Panc1 (cell line): ENCODE data around the gene SLIT1.

Experiments
- TF ChIP-seq, protein P1 (sequence below): fragments of 450-650 bp; IDR thresholded peaks from 2 replicates; pipeline ENCODE4 v1.5.1; 2017; ENCODE audit warnings: mild to moderate bottlenecking
- TF ChIP-seq, protein P2 (sequence below), 2 experiments: IDR thresholded peaks; 2 replicates each; pipeline ENCODE4 v1.6.1; 2011 to 2012; ENCODE audit warnings: low read depth in 2 of 2, control low read depth in 1 of 2, low read length in 1 of 2, mild to moderate bottlenecking in 1 of 2, moderate library complexity in 1 of 2; ENCODE audit not compliant: insufficient read depth in 1 of 2

GRCh38 chr10:97217299-97217698 lies 31.5 kb upstream of the SLIT1 start:
- TF ChIP-seq, protein P1, sequence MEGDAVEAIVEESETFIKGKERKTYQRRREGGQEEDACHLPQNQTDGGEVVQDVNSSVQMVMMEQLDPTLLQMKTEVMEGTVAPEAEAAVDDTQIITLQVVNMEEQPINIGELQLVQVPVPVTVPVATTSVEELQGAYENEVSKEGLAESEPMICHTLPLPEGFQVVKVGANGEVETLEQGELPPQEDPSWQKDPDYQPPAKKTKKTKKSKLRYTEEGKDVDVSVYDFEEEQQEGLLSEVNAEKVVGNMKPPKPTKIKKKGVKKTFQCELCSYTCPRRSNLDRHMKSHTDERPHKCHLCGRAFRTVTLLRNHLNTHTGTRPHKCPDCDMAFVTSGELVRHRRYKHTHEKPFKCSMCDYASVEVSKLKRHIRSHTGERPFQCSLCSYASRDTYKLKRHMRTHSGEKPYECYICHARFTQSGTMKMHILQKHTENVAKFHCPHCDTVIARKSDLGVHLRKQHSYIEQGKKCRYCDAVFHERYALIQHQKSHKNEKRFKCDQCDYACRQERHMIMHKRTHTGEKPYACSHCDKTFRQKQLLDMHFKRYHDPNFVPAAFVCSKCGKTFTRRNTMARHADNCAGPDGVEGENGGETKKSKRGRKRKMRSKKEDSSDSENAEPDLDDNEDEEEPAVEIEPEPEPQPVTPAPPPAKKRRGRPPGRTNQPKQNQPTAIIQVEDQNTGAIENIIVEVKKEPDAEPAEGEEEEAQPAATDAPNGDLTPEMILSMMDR = no peak
- TF ChIP-seq, protein P2, sequence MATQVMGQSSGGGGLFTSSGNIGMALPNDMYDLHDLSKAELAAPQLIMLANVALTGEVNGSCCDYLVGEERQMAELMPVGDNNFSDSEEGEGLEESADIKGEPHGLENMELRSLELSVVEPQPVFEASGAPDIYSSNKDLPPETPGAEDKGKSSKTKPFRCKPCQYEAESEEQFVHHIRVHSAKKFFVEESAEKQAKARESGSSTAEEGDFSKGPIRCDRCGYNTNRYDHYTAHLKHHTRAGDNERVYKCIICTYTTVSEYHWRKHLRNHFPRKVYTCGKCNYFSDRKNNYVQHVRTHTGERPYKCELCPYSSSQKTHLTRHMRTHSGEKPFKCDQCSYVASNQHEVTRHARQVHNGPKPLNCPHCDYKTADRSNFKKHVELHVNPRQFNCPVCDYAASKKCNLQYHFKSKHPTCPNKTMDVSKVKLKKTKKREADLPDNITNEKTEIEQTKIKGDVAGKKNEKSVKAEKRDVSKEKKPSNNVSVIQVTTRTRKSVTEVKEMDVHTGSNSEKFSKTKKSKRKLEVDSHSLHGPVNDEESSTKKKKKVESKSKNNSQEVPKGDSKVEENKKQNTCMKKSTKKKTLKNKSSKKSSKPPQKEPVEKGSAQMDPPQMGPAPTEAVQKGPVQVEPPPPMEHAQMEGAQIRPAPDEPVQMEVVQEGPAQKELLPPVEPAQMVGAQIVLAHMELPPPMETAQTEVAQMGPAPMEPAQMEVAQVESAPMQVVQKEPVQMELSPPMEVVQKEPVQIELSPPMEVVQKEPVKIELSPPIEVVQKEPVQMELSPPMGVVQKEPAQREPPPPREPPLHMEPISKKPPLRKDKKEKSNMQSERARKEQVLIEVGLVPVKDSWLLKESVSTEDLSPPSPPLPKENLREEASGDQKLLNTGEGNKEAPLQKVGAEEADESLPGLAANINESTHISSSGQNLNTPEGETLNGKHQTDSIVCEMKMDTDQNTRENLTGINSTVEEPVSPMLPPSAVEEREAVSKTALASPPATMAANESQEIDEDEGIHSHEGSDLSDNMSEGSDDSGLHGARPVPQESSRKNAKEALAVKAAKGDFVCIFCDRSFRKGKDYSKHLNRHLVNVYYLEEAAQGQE (IDR thresholded peaks at IDR 0.05; ENCODE audit: insufficient read depth in 1 of 2, low read depth in 2 of 2, low read length in 1 of 2) = no peak
